IPS-20b (cell line): ENCODE measurements around the gene CAV3.
A peak's percentile ranks its signal among the peaks of the same experiment; 100 is the strongest.

ENCODE experiments used
- H3K27ac ChIP-seq: one replicate; pipeline ENCODE4 v1.5.1; 2013; ENCODE audit warnings: low read length
- H3K27me3 ChIP-seq: 2 replicates; pipeline ENCODE4 v1.6.1; 2013; ENCODE audit warnings: mild to moderate bottlenecking, low read length, inconsistent platforms; ENCODE audit not compliant: insufficient read depth
- H3K36me3 ChIP-seq: 2 replicates; pipeline ENCODE4 v1.6.1; 2013; ENCODE audit warnings: low read depth, mild to moderate bottlenecking, inconsistent platforms, low read length, moderate library complexity; ENCODE audit not compliant: insufficient read depth
- H3K4me1 ChIP-seq: 2 replicates; pipeline ENCODE4 v1.6.1; 2013; ENCODE audit warnings: mild to moderate bottlenecking, control low read depth, inconsistent platforms, low read length, moderate library complexity; ENCODE audit not compliant: insufficient read depth
- H3K4me3 ChIP-seq: 2 replicates; pipeline ENCODE4 v1.5.1; 2013; ENCODE audit warnings: mild to moderate bottlenecking, low read length, inconsistent platforms
- H3K9ac ChIP-seq: 2 replicates; pipeline ENCODE4 v1.6.1; 2013; ENCODE audit warnings: low read depth, mild to moderate bottlenecking, inconsistent platforms, low read length, moderate library complexity
- H3K9me3 ChIP-seq: 2 replicates; pipeline ENCODE4 v1.6.1; 2013; ENCODE audit warnings: mild to moderate bottlenecking, low read depth, low read length, inconsistent platforms; ENCODE audit not compliant: insufficient read depth

CAV3 gene

GRCh38 chr3:8780279-8780678, 46.7 kb downstream of the CAV3 start:
- Histone ChIP-seq H3K27ac (no peak overlapping the region), H3K36me3 (no peaks in the 10 kb centered on the region), H3K9me3 (no peaks in the 10 kb centered on the region), H3K27me3 (no peaks in the 10 kb centered on the region), H3K9ac (no peak overlapping the region), H3K4me3 (no peak overlapping the region), H3K4me1 (peaks cover 14% of the 10 kb centered on the region; the same call in 1 of the 2 replicates)

DNA sequence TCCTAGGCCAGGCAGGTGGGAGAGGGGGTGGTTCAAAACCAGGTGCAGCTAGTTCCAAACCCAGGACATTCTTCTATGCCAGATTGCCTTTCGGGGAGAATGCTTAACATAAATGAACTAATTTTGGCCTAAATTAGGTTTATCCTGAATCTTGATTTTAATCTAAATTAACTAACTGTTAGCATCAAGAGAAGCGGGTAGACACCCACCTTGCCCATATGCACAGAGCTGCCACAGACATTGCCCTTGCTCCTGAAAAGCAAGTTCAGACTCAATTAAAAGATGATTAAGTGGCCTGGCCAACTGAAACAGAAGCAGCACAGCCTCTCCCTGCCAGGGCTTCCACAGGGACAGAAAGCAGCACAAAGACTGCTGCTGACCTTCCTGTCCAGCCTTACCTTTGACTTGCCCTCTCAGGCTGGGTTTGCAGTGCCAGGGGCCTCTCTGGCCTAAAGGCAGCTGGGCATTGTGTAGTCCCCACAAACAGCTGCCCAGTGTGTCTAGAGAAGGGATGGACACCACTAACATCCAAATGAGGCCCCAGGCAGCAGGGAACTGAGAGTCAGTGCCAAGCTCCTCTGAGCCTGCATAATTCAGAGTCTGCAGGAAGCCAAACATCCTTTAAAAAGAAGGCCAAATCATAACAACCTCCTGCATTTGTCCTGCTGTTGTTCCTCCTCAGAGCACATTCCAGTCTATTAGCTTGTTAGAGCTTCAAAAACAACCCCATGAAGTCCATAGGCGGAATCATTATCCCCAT, 51.3 kb downstream of the CAV3 start:
- Histone ChIP-seq H3K9me3 (peaks cover 5% of the 10 kb centered on the region; the same call in 1 of the 2 replicates), H3K27me3 (no peaks in the 10 kb centered on the region), H3K4me3 (no peak overlapping the region), H3K4me1 (peaks cover 12% of the 10 kb centered on the region; the same call in 1 of the 2 replicates), H3K27ac (no peak overlapping the region), H3K9ac (0 out of 2 replicates have a peak overlapping the region, but pooled peaks have one; percentile 25), H3K36me3 (no peaks in the 10 kb centered on the region)

DNA sequence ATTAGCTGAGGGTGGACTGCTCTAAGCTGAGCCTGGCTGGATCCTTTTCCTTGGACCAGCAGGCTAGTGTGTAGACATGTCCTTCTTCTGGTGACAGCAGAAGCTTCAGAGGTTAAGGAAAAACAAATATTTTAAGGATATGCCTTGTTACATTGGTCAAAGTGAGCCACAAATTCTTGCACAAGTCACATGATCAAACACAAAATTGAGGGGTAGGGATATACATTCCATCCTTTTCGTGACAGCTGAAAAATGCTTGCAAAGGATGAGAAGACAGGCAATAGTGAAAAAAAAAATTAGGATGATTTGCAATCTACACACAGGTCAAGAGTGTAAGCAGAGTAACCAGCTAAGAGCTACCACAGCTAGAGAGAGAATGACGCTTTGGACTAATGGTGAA, 56.9 kb downstream of the CAV3 start:
- no peak overlapping the region for H3K4me3 ChIP-seq
- H3K36me3 ChIP-seq = no peaks in the 10 kb centered on the region
- H3K4me1 ChIP-seq = no peaks in the 10 kb centered on the region; the same call in 1 of the 2 replicates
- no peak overlapping the region for H3K27ac ChIP-seq
- peaks cover 5% of the 10 kb centered on the region; the same call in 1 of the 2 replicates for H3K9me3 ChIP-seq
- H3K27me3 ChIP-seq = no peaks in the 10 kb centered on the region
- no peak overlapping the region for H3K9ac ChIP-seq

DNA sequence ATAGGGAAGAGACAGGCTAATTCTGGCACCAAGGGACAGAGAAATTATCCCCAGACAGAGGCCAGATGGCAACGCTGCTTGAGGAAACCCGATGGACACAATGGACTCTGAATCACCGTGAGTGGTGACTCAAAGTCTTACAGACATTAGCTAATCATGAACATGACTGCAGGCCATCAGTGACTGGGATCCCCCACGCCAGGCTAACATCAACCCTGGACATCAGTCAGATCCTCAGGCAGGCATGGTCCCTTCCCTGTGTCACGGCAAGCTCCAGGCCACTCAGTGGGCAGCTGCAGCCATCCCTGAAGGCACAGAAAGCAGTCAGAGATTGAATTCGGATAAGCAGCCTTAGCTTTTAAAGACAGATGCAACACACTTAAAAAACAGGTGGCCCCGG, 59.6 kb downstream of the CAV3 start:
- H3K4me1 ChIP-seq = no peaks in the 10 kb centered on the region
- no peak overlapping the region for H3K9ac ChIP-seq
- no peak overlapping the region for H3K27ac ChIP-seq
- H3K36me3 ChIP-seq = no peaks in the 10 kb centered on the region
- no peaks in the 10 kb centered on the region for H3K27me3 ChIP-seq
- no peak overlapping the region for H3K4me3 ChIP-seq
- no peaks in the 10 kb centered on the region for H3K9me3 ChIP-seq

- H3K27me3 ChIP-seq = no peaks in the 10 kb centered on the region
- no peaks in the 10 kb centered on the region for H3K36me3 ChIP-seq
- H3K27ac ChIP-seq = no peak overlapping the region
- H3K9me3 ChIP-seq = no peaks in the 10 kb centered on the region
- H3K4me1 ChIP-seq = no peaks in the 10 kb centered on the region
- no peak overlapping the region for H3K4me3 ChIP-seq
- H3K9ac ChIP-seq = no peak overlapping the region
Observed at GRCh38 chr3:8794247-8794646, 60.6 kb downstream of the CAV3 start.
